ENCODE results near the gene SH3PXD2B. TPM values are rescaled to one million over a fixed set of nuclear protein-coding genes. Genes with fewer than 3 reads are reported as not detected.

Gene SH3PXD2B
- total RNA-seq, 1 donor from 2014 or later = 81.1 TPM

DNA sequence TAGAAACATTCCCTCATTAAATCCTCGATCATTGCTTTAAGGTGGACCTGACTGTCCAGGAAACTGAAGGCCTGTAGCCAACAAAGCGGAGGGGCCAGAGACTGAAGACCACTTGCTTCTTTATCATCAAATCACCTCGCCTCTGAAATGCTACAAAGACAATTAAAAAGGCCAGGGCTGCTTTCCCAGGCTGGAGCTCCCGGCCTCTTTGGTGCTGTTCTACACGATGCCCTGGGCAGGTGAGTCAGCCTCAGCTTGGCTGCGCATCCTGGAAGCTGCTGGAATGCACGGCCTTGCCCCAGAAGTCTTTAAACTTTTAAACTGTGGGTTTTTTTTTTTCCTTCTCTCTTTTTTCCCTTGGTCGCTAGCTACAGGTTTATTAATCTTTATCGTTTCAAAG, 46.5 kb downstream of the SH3PXD2B start:
- H3K9me3 Mint-ChIP-seq (ENCODE audit: low read depth) = no peaks in the 10 kb centered on the region
- no peaks in the 10 kb centered on the region for H3K27me3 Mint-ChIP-seq (ENCODE audit: low read depth)
- H3K36me3 Mint-ChIP-seq (ENCODE audit: low read depth) = peaks cover 18% of the 10 kb centered on the region
- DNase-seq (ENCODE audit: low spot score) = no peak
- peaks cover 47% of the 10 kb centered on the region for H3K4me1 Mint-ChIP-seq (ENCODE audit: low read depth)
- H3K27ac Mint-ChIP-seq (ENCODE audit: unreplicated experiment) = no peak overlapping the region
- TF ChIP-seq, protein P1, sequence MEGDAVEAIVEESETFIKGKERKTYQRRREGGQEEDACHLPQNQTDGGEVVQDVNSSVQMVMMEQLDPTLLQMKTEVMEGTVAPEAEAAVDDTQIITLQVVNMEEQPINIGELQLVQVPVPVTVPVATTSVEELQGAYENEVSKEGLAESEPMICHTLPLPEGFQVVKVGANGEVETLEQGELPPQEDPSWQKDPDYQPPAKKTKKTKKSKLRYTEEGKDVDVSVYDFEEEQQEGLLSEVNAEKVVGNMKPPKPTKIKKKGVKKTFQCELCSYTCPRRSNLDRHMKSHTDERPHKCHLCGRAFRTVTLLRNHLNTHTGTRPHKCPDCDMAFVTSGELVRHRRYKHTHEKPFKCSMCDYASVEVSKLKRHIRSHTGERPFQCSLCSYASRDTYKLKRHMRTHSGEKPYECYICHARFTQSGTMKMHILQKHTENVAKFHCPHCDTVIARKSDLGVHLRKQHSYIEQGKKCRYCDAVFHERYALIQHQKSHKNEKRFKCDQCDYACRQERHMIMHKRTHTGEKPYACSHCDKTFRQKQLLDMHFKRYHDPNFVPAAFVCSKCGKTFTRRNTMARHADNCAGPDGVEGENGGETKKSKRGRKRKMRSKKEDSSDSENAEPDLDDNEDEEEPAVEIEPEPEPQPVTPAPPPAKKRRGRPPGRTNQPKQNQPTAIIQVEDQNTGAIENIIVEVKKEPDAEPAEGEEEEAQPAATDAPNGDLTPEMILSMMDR (IDR thresholded peaks at IDR 0.05) = no peak
- H3K4me3 Mint-ChIP-seq (ENCODE audit: unreplicated experiment) = no peak overlapping the region

DNA sequence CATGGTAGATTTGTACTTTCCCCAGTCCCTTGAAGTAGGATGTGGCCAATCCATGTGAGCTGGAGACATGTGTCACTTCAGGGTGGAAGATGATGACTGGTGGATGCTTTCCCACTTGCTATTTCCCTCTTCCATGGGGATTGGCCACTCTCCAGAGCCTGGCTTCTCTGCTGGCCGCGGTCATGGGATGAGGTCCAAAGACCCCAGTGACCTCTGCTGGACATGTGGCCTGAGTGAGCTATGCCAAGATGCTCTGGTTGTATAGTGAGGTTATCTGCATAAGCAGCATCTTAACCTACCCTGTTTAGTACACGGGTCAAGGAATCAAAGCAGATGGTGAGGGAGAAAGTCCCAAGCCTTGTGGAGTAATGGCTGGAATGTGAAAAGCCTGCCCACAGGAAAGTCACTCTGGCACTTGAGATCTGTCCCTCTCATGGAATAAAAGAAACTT, 47.1 kb downstream of the SH3PXD2B start:
- H3K36me3 Mint-ChIP-seq (ENCODE audit: low read depth) = peaks cover 19% of the 10 kb centered on the region
- peak overlapping the region; percentile 45 for H3K27ac Mint-ChIP-seq (ENCODE audit: unreplicated experiment)
- TF ChIP-seq, protein P1 (IDR thresholded peaks at IDR 0.05) = no peak

DNA sequence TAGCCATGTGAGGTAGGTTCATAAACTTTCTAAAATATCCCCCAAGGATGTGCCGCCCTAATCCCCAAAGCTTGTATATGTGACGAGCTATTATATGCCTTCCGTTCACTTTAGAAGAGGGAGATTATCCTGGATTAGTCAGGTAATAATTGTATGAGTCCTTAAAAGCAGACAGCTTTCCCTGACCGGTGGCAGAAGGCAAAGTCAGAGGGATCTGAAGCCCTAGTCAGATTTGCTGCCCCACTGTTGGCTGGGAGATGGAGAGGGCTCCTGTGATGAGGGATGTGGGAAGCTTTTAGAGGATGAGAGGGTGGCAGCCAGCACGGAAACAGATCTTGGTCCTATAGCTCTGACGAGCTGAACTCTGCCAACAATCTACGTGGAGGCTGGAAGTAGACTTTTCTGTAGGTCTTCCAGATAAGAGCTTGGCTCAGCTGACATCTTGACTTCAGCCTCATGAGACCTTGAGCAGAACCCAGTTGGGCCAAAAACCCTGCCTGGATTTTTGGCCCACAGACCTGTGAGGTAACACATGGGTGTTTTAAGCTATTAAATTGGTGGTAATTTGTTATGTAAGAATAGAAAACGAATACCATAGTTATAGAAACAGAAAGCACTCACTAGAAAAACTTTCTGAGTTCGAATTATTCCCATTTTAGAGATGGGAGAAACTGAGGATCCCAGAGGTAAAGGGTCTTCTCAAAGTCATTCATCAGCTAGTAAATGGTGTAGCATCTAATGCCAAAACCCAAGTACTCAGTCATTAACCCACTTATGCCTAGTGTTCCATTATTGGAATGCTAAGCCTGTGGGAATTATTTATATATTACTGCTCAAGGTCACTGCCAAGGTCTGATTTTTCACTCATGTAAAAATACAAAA, 48.9 kb downstream of the SH3PXD2B start:
- H3K27ac Mint-ChIP-seq (ENCODE audit: unreplicated experiment) = peak overlapping the region; percentile 32
- TF ChIP-seq, protein P1 (IDR thresholded peaks at IDR 0.05) = no peak
- no peaks in the 10 kb centered on the region for H3K9me3 Mint-ChIP-seq (ENCODE audit: low read depth)
- DNase-seq (ENCODE audit: low spot score) = no peak
- H3K4me3 Mint-ChIP-seq (ENCODE audit: unreplicated experiment) = no peak overlapping the region
- peaks cover 22% of the 10 kb centered on the region for H3K36me3 Mint-ChIP-seq (ENCODE audit: low read depth)
- H3K4me1 Mint-ChIP-seq (ENCODE audit: low read depth) = peaks cover 28% of the 10 kb centered on the region
- H3K27me3 Mint-ChIP-seq (ENCODE audit: low read depth) = no peaks in the 10 kb centered on the region

More for the DNA sequence above, 47.1 kb downstream of the SH3PXD2B start:
- H3K9me3 Mint-ChIP-seq (ENCODE audit: low read depth) = no peaks in the 10 kb centered on the region
- no peaks in the 10 kb centered on the region for H3K27me3 Mint-ChIP-seq (ENCODE audit: low read depth)
- no peak for DNase-seq (ENCODE audit: low spot score)
- H3K4me1 Mint-ChIP-seq (ENCODE audit: low read depth) = peaks cover 43% of the 10 kb centered on the region
- H3K4me3 Mint-ChIP-seq (ENCODE audit: unreplicated experiment) = no peak overlapping the region

DNA sequence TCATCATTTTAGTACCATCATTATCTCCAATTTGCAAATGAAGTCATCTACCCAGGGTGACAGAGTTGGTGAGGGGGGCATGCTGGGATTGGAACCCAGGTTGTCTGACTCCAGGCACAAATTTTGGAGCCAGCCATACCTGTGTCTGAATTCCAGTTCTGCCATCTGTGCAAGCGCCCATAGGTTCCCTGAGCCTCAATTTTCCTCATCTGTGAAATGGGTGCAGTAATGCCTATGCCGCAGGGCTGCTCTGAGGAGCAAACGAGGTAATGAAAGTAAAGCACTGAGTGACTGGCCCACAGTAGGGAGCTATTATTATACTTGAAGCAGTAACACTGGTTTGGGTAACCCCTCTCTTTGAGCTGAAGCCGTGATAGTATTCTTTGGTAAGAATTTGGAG, 49.6 kb downstream of the SH3PXD2B start:
- Mint-ChIP-seq H3K36me3 (ENCODE audit: low read depth) (peaks cover 20% of the 10 kb centered on the region), H3K4me3 (ENCODE audit: unreplicated experiment) (no peak overlapping the region), H3K27me3 (ENCODE audit: low read depth) (no peaks in the 10 kb centered on the region), H3K9me3 (ENCODE audit: low read depth) (no peaks in the 10 kb centered on the region), H3K27ac (ENCODE audit: unreplicated experiment) (no peak overlapping the region), H3K4me1 (ENCODE audit: low read depth) (peaks cover 29% of the 10 kb centered on the region)
- no peak for DNase-seq (ENCODE audit: low spot score)
- TF ChIP-seq, protein P1 (IDR thresholded peaks at IDR 0.05) = no peak

DNA sequence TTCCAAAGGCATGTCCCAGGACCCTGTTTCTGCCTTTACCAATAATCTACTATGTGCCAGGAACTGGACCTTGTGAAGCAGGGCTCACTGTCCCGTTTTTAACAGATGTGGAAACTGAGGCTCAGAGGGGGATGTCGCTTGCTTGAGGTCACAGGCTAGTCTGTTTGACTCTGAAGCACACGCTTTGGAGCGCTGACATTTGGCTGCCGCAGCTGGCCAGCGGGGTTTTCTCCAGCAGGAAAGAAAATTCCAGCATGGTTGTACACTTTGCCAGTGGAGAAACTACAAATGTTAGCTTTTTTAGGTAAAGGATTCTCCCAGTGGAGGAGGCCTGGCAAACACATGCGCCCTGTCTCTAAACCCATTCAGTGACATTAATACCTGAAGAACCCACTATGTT, 50.5 kb downstream of the SH3PXD2B start:
- no peak overlapping the region for H3K27ac Mint-ChIP-seq (ENCODE audit: unreplicated experiment)
- TF ChIP-seq, protein P1 (IDR thresholded peaks at IDR 0.05) = no peak
- H3K4me1 Mint-ChIP-seq (ENCODE audit: low read depth) = peaks cover 32% of the 10 kb centered on the region
- peaks cover 22% of the 10 kb centered on the region for H3K36me3 Mint-ChIP-seq (ENCODE audit: low read depth)
- DNase-seq (ENCODE audit: low spot score) = no peak
- no peaks in the 10 kb centered on the region for H3K9me3 Mint-ChIP-seq (ENCODE audit: low read depth)
- no peaks in the 10 kb centered on the region for H3K27me3 Mint-ChIP-seq (ENCODE audit: low read depth)
- H3K4me3 Mint-ChIP-seq (ENCODE audit: unreplicated experiment) = no peak overlapping the region
